Measurements from ENCODE around the gene FOXP2. TPM values are rescaled to one million over a fixed set of nuclear protein-coding genes. Genes with fewer than 3 reads are reported as not detected.
"Not testable (repeated sequence)": the region's sequence is repeated elsewhere in the genome, so short reads cannot be mapped to it uniquely, and the experiment has no call there.

FOXP2 gene
- total RNA-seq, 3 donors from 2014 or later, result 5.9 to 21.3 (median 11.1) TPM

GRCh38 chr7:114431189-114431588 lies 16.6 kb downstream of the FOXP2 start:
- intact Hi-C loops (cut with DNase I; ENCODE audit: low total_unique reads), result no loop called here
- no peak overlapping the region for H3K4me3 ChIP-seq

GRCh38 chr7:114432061-114432460 lies 17.4 kb downstream of the FOXP2 start:
- TF ChIP-seq CTCF (IDR thresholded peaks at IDR 0.05) (no peak), POLR2A (IDR thresholded peaks at IDR 0.05) (no peak), POLR2AphosphoS5 (IDR thresholded peaks at IDR 0.05) (no peak)
- intact Hi-C loops (cut with DNase I; ENCODE audit: low total_unique reads), result no loop called here
- H3K9me3 ChIP-seq, result no peaks in the 10 kb centered on the region
- H3K4me1 ChIP-seq, result no peaks in the 10 kb centered on the region
- no peak overlapping the region for H3K27ac ChIP-seq
- H3K27me3 ChIP-seq, result no peaks in the 10 kb centered on the region
- H3K36me3 ChIP-seq, result no peaks in the 10 kb centered on the region
- DNase-seq (ENCODE audit: low spot score in 2 of 2), result no peak
- H3K4me3 ChIP-seq, result no peak overlapping the region

More at GRCh38 chr7:114431189-114431588, 16.6 kb downstream of the FOXP2 start:
- no peaks in the 10 kb centered on the region for H3K27me3 ChIP-seq
- TF ChIP-seq POLR2AphosphoS5 (IDR thresholded peaks at IDR 0.05) (no peak), CTCF (IDR thresholded peaks at IDR 0.05) (no peak), POLR2A (IDR thresholded peaks at IDR 0.05) (no peak)
- DNase-seq (ENCODE audit: low spot score in 2 of 2), result no peak
- no peaks in the 10 kb centered on the region for H3K4me1 ChIP-seq
- H3K9me3 ChIP-seq, result no peaks in the 10 kb centered on the region
- H3K27ac ChIP-seq, result no peak overlapping the region
- H3K36me3 ChIP-seq, result no peaks in the 10 kb centered on the region

- Histone ChIP-seq H3K27me3 (no peaks in the 10 kb centered on the region), H3K36me3 (no peaks in the 10 kb centered on the region), H3K4me3 (no peak overlapping the region), H3K9me3 (no peaks in the 10 kb centered on the region), H3K4me1 (no peaks in the 10 kb centered on the region), H3K27ac (no peak overlapping the region)
- DNase-seq (ENCODE audit: low spot score in 2 of 2), result no peak
- intact Hi-C loops (cut with DNase I; ENCODE audit: low total_unique reads), result no loop called here
- TF ChIP-seq POLR2AphosphoS5 (IDR thresholded peaks at IDR 0.05) (no peak), POLR2A (IDR thresholded peaks at IDR 0.05) (no peak), CTCF (IDR thresholded peaks at IDR 0.05) (no peak)
Observed at GRCh38 chr7:114432703-114433102, 18.1 kb downstream of the FOXP2 start.

GRCh38 chr7:114439581-114439980 lies 25.0 kb downstream of the FOXP2 start:
- Histone ChIP-seq H3K4me3 (no peak overlapping the region), H3K9me3 (peaks cover 0 to 4% of the 10 kb centered on the region in 2 donors), H3K4me1 (no peaks in the 10 kb centered on the region), H3K27me3 (no peaks in the 10 kb centered on the region), H3K27ac (no peak overlapping the region), H3K36me3 (no peaks in the 10 kb centered on the region)
- no peak for TF ChIP-seq CTCF (IDR thresholded peaks at IDR 0.05)
- TF ChIP-seq POLR2AphosphoS5 (IDR thresholded peaks at IDR 0.05), result no peak
- TF ChIP-seq POLR2A (IDR thresholded peaks at IDR 0.05), result no peak
- no peak for DNase-seq (ENCODE audit: low spot score in 2 of 2)
- intact Hi-C loops (cut with DNase I; ENCODE audit: low total_unique reads), result no loop called here

GRCh38 chr7:114440927-114441326 lies 26.3 kb downstream of the FOXP2 start:
- H3K4me1 ChIP-seq; H3K9me3 ChIP-seq; intact Hi-C loops (cut with DNase I; ENCODE audit: low total_unique reads); DNase-seq (ENCODE audit: low spot score in 2 of 2); H3K4me3 ChIP-seq; H3K27me3 ChIP-seq; H3K36me3 ChIP-seq; H3K27ac ChIP-seq: not testable (repeated sequence)

- intact Hi-C loops (cut with DNase I; ENCODE audit: low total_unique reads), result no loop called here
- H3K4me1 ChIP-seq, result no peaks in the 10 kb centered on the region
- H3K27me3 ChIP-seq, result no peaks in the 10 kb centered on the region
- TF ChIP-seq CTCF (IDR thresholded peaks at IDR 0.05) (no peak), POLR2AphosphoS5 (IDR thresholded peaks at IDR 0.05) (no peak), POLR2A (IDR thresholded peaks at IDR 0.05) (no peak)
- peaks cover 0 to 4% of the 10 kb centered on the region in 2 donors for H3K9me3 ChIP-seq
- DNase-seq (ENCODE audit: low spot score in 2 of 2), result no peak
- no peaks in the 10 kb centered on the region for H3K36me3 ChIP-seq
- H3K27ac ChIP-seq, result no peak overlapping the region
- H3K4me3 ChIP-seq, result no peak overlapping the region
Observed at GRCh38 chr7:114444196-114444595, 29.6 kb downstream of the FOXP2 start.
